ENCODE data around the gene THG1L. TPM values are rescaled to one million over a fixed set of nuclear protein-coding genes. Genes with fewer than 3 reads are reported as not detected.

The THG1L gene
- total RNA-seq, 2 experiments from 2014 or later, result 12.4 to 13.4 TPM

GRCh38 chr5:157766902-157767301 is 35.7 kb downstream of the THG1L start:
- CTCF ChIA-PET, result no interaction called here
- ATAC-seq, result no peak

GRCh38 chr5:157767689-157768088 is 36.5 kb downstream of the THG1L start:
- H3K27ac Mint-ChIP-seq, result no peak overlapping the region

More at GRCh38 chr5:157766902-157767301, 35.7 kb downstream of the THG1L start:
- Mint-ChIP-seq H3K27ac (no peak overlapping the region), H3K27me3 (ENCODE audit: low read depth) (peaks cover 4% of the 10 kb centered on the region), H3K36me3 (ENCODE audit: low read depth) (no peaks in the 10 kb centered on the region), H3K4me1 (ENCODE audit: low read depth) (no peaks in the 10 kb centered on the region), H3K9me3 (ENCODE audit: insufficient read depth) (no peaks in the 10 kb centered on the region), H3K4me3 (no peak overlapping the region)
- POLR2A ChIA-PET, result no interaction called here
- no peak for DNase-seq

GRCh38 chr5:157770665-157771064 is 39.4 kb downstream of the THG1L start:
- peaks cover 7% of the 10 kb centered on the region for H3K27me3 Mint-ChIP-seq (ENCODE audit: low read depth)
- H3K27ac Mint-ChIP-seq, result no peak overlapping the region
- ATAC-seq (no peak), DNase-seq (no peak)
- H3K36me3 Mint-ChIP-seq (ENCODE audit: low read depth), result no peaks in the 10 kb centered on the region
- ChIA-PET CTCF (interaction anchor here (4.6 kb wide), 1 partner anchor 10 kb away, joined by 20 read pairs; no protein-coding TSS in a partner anchor), POLR2A (no interaction called here)
- no peak overlapping the region for H3K4me3 Mint-ChIP-seq
- H3K4me1 Mint-ChIP-seq (ENCODE audit: low read depth), result no peaks in the 10 kb centered on the region
- no peaks in the 10 kb centered on the region for H3K9me3 Mint-ChIP-seq (ENCODE audit: insufficient read depth)

More at GRCh38 chr5:157767689-157768088, 36.5 kb downstream of the THG1L start:
- ATAC-seq (no peak), DNase-seq (no peak)
- Mint-ChIP-seq H3K36me3 (ENCODE audit: low read depth) (no peaks in the 10 kb centered on the region), H3K27me3 (ENCODE audit: low read depth) (peaks cover 4% of the 10 kb centered on the region), H3K4me1 (ENCODE audit: low read depth) (no peaks in the 10 kb centered on the region), H3K9me3 (ENCODE audit: insufficient read depth) (no peaks in the 10 kb centered on the region), H3K4me3 (no peak overlapping the region)
- POLR2A ChIA-PET, result no interaction called here
- CTCF ChIA-PET, result interaction anchor here (4.6 kb wide), 1 partner anchor 7 kb away, joined by 20 read pairs; no protein-coding TSS in a partner anchor

GRCh38 chr5:157772127-157772526 is 40.9 kb downstream of the THG1L start:
- ATAC-seq (no peak), DNase-seq (no peak)
- ChIA-PET POLR2A (no interaction called here), CTCF (interaction anchor here (4.0 kb wide), 1 partner anchor 11 kb away, joined by 16 read pairs; no protein-coding TSS in a partner anchor)
- H3K27ac Mint-ChIP-seq, result no peak overlapping the region
- peaks cover 7% of the 10 kb centered on the region for H3K27me3 Mint-ChIP-seq (ENCODE audit: low read depth)
- H3K9me3 Mint-ChIP-seq (ENCODE audit: insufficient read depth), result no peaks in the 10 kb centered on the region
- no peaks in the 10 kb centered on the region for H3K4me1 Mint-ChIP-seq (ENCODE audit: low read depth)
- H3K4me3 Mint-ChIP-seq, result no peak overlapping the region
- no peaks in the 10 kb centered on the region for H3K36me3 Mint-ChIP-seq (ENCODE audit: low read depth)

GRCh38 chr5:157778121-157778805 is 47.0 kb downstream of the THG1L start:
- no peak for ATAC-seq
- H3K27ac Mint-ChIP-seq, result no peak overlapping the region
- no peak overlapping the region for H3K4me3 Mint-ChIP-seq
- H3K9me3 Mint-ChIP-seq (ENCODE audit: insufficient read depth), result no peaks in the 10 kb centered on the region
- no peaks in the 10 kb centered on the region for H3K36me3 Mint-ChIP-seq (ENCODE audit: low read depth)
- ChIA-PET POLR2A (no interaction called here), CTCF (interaction anchor here (0.9 kb wide), 1 partner anchor 142 kb away, joined by 3 read pairs; no protein-coding TSS in a partner anchor)
- H3K27me3 Mint-ChIP-seq (ENCODE audit: low read depth), result peaks cover 6% of the 10 kb centered on the region
- DNase-seq, result no peak
- peaks cover 3% of the 10 kb centered on the region for H3K4me1 Mint-ChIP-seq (ENCODE audit: low read depth)

GRCh38 chr5:157779221-157779620 is 48.0 kb downstream of the THG1L start:
- ChIA-PET POLR2A (no interaction called here), CTCF (interaction anchor here (0.9 kb wide), 1 partner anchor 141 kb away, joined by 3 read pairs; no protein-coding TSS in a partner anchor)

GRCh38 chr5:157785801-157786200 is 54.6 kb downstream of the THG1L start:
- Mint-ChIP-seq H3K4me3 (no peak overlapping the region), H3K36me3 (ENCODE audit: low read depth) (peaks cover 30% of the 10 kb centered on the region), H3K27ac (no peak overlapping the region), H3K9me3 (ENCODE audit: insufficient read depth) (no peaks in the 10 kb centered on the region), H3K27me3 (ENCODE audit: low read depth) (no peaks in the 10 kb centered on the region), H3K4me1 (ENCODE audit: low read depth) (no peaks in the 10 kb centered on the region)
- DNase-seq, result no peak
- CTCF ChIA-PET, result interaction anchor here (1.3 kb wide), 1 partner anchor 163 kb away, joined by 3 read pairs; no protein-coding TSS in a partner anchor
- POLR2A ChIA-PET, result no interaction called here
- ATAC-seq, result no peak

More at GRCh38 chr5:157779221-157779620, 48.0 kb downstream of the THG1L start:
- H3K9me3 Mint-ChIP-seq (ENCODE audit: insufficient read depth), result no peaks in the 10 kb centered on the region
- H3K36me3 Mint-ChIP-seq (ENCODE audit: low read depth), result peaks cover 2% of the 10 kb centered on the region
- H3K27me3 Mint-ChIP-seq (ENCODE audit: low read depth), result peaks cover 3% of the 10 kb centered on the region
- no peak for DNase-seq
- no peak for ATAC-seq
- peaks cover 3% of the 10 kb centered on the region for H3K4me1 Mint-ChIP-seq (ENCODE audit: low read depth)
- H3K27ac Mint-ChIP-seq, result no peak overlapping the region
- H3K4me3 Mint-ChIP-seq, result no peak overlapping the region

Other genes starting within 250 kb of the THG1L start
- 10 to 100 TPM; 77.7 to 80.6 TPM for gene ADAM19, start 155.6 kb upstream of the THG1L start, total RNA-seq
- gene SOX30, start 79.0 kb upstream of the THG1L start, total RNA-seq, result under 1 TPM; 0.10 to 0.11 TPM
- gene C5orf52, start 59.9 kb upstream of the THG1L start, total RNA-seq, result not detected
- gene LSM11, start 12.3 kb downstream of the THG1L start, total RNA-seq, result 1 to 10 TPM; 5.7 to 5.8 TPM
- 10 to 100 TPM; 65.7 to 67.2 TPM for gene CLINT1, start 127.7 kb downstream of the THG1L start, total RNA-seq

Measured in activated CD8-positive, alpha-beta T cell treated with anti-CD3 and anti-CD28 coated beads, Interleukin-2, amount 10 ng/mL, durations not matched to agents 7 days and 5 days (primary cell).